Astrocyte (in vitro differentiated cells and primary cell): ENCODE results near the gene ULK4. TPM values are rescaled to one million over a fixed set of nuclear protein-coding genes. Genes with fewer than 3 reads are reported as not detected.

Experiments
- DNase-seq: peaks from one replicate; pipeline ENCODE4 v3.0.0-alpha.2; 2010; ENCODE audit warnings: low read depth
- FAIRE-seq: peaks from 2 replicates; lab custom pipeline; 2011; peaks lifted over from hg19 to GRCh38; lab: Jason Lieb, UNC
- H2AFZ ChIP-seq: 2 replicates; pipeline ENCODE4 v1.6.0; 2012; ENCODE audit warnings: low read depth, low read length, inconsistent platforms
- H3K27ac ChIP-seq: 2 replicates; pipeline ENCODE4 v1.5.1; 2011; ENCODE audit warnings: low read depth, low read length, inconsistent platforms
- H3K27me3 ChIP-seq: 2 replicates; pipeline ENCODE4 v1.6.0; 2011; ENCODE audit warnings: low read length, inconsistent platforms; ENCODE audit not compliant: insufficient read depth
- H3K36me3 ChIP-seq: 2 replicates; pipeline ENCODE4 v1.5.1; 2011; ENCODE audit warnings: low read length, inconsistent platforms; ENCODE audit not compliant: insufficient read depth
- H3K4me1 ChIP-seq: 2 replicates; pipeline ENCODE4 v1.5.1; 2011; ENCODE audit warnings: low read length, inconsistent platforms; ENCODE audit not compliant: insufficient read depth
- H3K4me2 ChIP-seq: 2 replicates; pipeline ENCODE4 v1.6.0; 2012; ENCODE audit warnings: low read length, inconsistent platforms
- H3K4me3 ChIP-seq: 2 replicates; pipeline ENCODE4 v1.5.1; 2011; ENCODE audit warnings: low read depth, mild to moderate bottlenecking, low read length, inconsistent platforms; ENCODE audit not compliant: insufficient read depth
- H3K79me2 ChIP-seq: 2 replicates; pipeline ENCODE4 v1.6.0; 2012; ENCODE audit warnings: mild to moderate bottlenecking, low read length, inconsistent platforms; ENCODE audit not compliant: insufficient read depth
- H3K9ac ChIP-seq: 2 replicates; pipeline ENCODE4 v1.6.0; 2012; ENCODE audit warnings: mild to moderate bottlenecking, low read length, inconsistent platforms
- H3K9me3 ChIP-seq: 2 replicates; pipeline ENCODE4 v1.5.1; 2012; ENCODE audit warnings: low read depth, mild to moderate bottlenecking, low read length, inconsistent platforms; ENCODE audit not compliant: insufficient read depth
- H4K20me1 ChIP-seq: 2 replicates; pipeline ENCODE4 v1.6.0; 2012; ENCODE audit warnings: low read length, inconsistent platforms; ENCODE audit not compliant: insufficient read depth
- H3K27ac Mint-ChIP-seq: one replicate; pipeline ENCODE4 v1.8.0; 2021; ENCODE audit warnings: mild to moderate bottlenecking, mixed read lengths; ENCODE audit not compliant: unreplicated experiment
- H3K27me3 Mint-ChIP-seq: one replicate; pipeline ENCODE4 v1.8.0; 2021; ENCODE audit warnings: low read depth, mixed read lengths; ENCODE audit not compliant: unreplicated experiment
- H3K36me3 Mint-ChIP-seq: one replicate; pipeline ENCODE4 v1.8.0; 2021; ENCODE audit warnings: low read depth, mixed read lengths; ENCODE audit not compliant: unreplicated experiment
- H3K4me1 Mint-ChIP-seq: one replicate; pipeline ENCODE4 v1.8.0; 2021; ENCODE audit warnings: low read depth, mixed read lengths; ENCODE audit not compliant: unreplicated experiment
- H3K4me3 Mint-ChIP-seq: one replicate; pipeline ENCODE4 v1.8.0; 2021; ENCODE audit warnings: mild to moderate bottlenecking, moderate library complexity, mixed read lengths; ENCODE audit not compliant: unreplicated experiment
- H3K9me3 Mint-ChIP-seq: one replicate; pipeline ENCODE4 v1.8.0; 2021; ENCODE audit warnings: mild to moderate bottlenecking, mixed read lengths; ENCODE audit not compliant: unreplicated experiment
- CTCF ChIP-seq: IDR thresholded peaks from 2 replicates; pipeline ENCODE4 v1.5.1; 2011; ENCODE audit warnings: low read depth, mild to moderate bottlenecking, inconsistent platforms, low read length, moderate library complexity; ENCODE audit not compliant: insufficient read depth
- EZH2 ChIP-seq: IDR thresholded peaks from 2 replicates; pipeline ENCODE4 v1.6.1; 2012; ENCODE audit warnings: mild to moderate bottlenecking, low read length, inconsistent platforms; ENCODE audit not compliant: insufficient read depth
- total RNA-seq: library from RNA; stranded (reverse); gene quantifications from 2 replicates; pipeline ENCODE4 v1.2.1, GENCODE V29; 2021

The ULK4 gene
- total RNA-seq, 1 donor from 2014 or later = 6.6 TPM

- Histone ChIP-seq H3K4me2 (no peak overlapping the region), H3K4me3 (no peak overlapping the region), H3K9ac (no peak overlapping the region), H3K36me3 (no peaks in the 10 kb centered on the region), H3K4me1 (no peaks in the 10 kb centered on the region), H4K20me1 (no peaks in the 10 kb centered on the region), H3K9me3 (peaks cover 6% of the 10 kb centered on the region), H3K79me2 (no peaks in the 10 kb centered on the region), H2AFZ (no peak overlapping the region), H3K27ac (no peak overlapping the region), H3K27me3 (no peaks in the 10 kb centered on the region)
- H3K27me3 Mint-ChIP-seq = no peaks in the 10 kb centered on the region
- FAIRE-seq = no peak
- no peak overlapping the region for H3K27ac Mint-ChIP-seq
- no peak for DNase-seq
- no peaks in the 10 kb centered on the region for H3K4me1 Mint-ChIP-seq
- H3K36me3 Mint-ChIP-seq = peaks cover 9% of the 10 kb centered on the region
- no peak for TF ChIP-seq EZH2
- no peak for TF ChIP-seq CTCF
- peaks cover 3% of the 10 kb centered on the region for H3K9me3 Mint-ChIP-seq
- H3K4me3 Mint-ChIP-seq = no peak overlapping the region
Observed at GRCh38 chr3:41662288-41662687, 299.6 kb downstream of the ULK4 start.

GRCh38 chr3:41661796-41662195 is 300.1 kb downstream of the ULK4 start:
- H3K27ac Mint-ChIP-seq = no peak overlapping the region
- Histone ChIP-seq H3K4me1 (no peaks in the 10 kb centered on the region), H3K9ac (no peak overlapping the region), H3K36me3 (no peaks in the 10 kb centered on the region), H3K4me2 (no peak overlapping the region), H3K27me3 (no peaks in the 10 kb centered on the region), H2AFZ (no peak overlapping the region), H3K27ac (no peak overlapping the region), H3K79me2 (no peaks in the 10 kb centered on the region), H3K4me3 (no peak overlapping the region), H4K20me1 (no peaks in the 10 kb centered on the region), H3K9me3 (peaks cover 6% of the 10 kb centered on the region)
- H3K4me3 Mint-ChIP-seq = no peak overlapping the region
- peaks cover 9% of the 10 kb centered on the region for H3K36me3 Mint-ChIP-seq
- no peak for FAIRE-seq
- no peaks in the 10 kb centered on the region for H3K4me1 Mint-ChIP-seq
- DNase-seq = no peak
- H3K27me3 Mint-ChIP-seq = no peaks in the 10 kb centered on the region
- peaks cover 3% of the 10 kb centered on the region for H3K9me3 Mint-ChIP-seq
- TF ChIP-seq EZH2 = no peak
- TF ChIP-seq CTCF = no peak

GRCh38 chr3:41660510-41660909 is 301.4 kb downstream of the ULK4 start:
- H3K9me3 Mint-ChIP-seq = no peaks in the 10 kb centered on the region

More at GRCh38 chr3:41660510-41660909, 301.4 kb downstream of the ULK4 start:
- H3K4me2 ChIP-seq = no peak overlapping the region
- Mint-ChIP-seq H3K36me3 (no peaks in the 10 kb centered on the region), H3K27me3 (no peaks in the 10 kb centered on the region), H3K4me1 (no peaks in the 10 kb centered on the region), H3K27ac (no peak overlapping the region), H3K4me3 (no peak overlapping the region)
- H3K79me2 ChIP-seq = no peaks in the 10 kb centered on the region
- no peak overlapping the region for H3K4me3 ChIP-seq
- no peaks in the 10 kb centered on the region for H3K36me3 ChIP-seq
- H3K27me3 ChIP-seq = no peaks in the 10 kb centered on the region
- H4K20me1 ChIP-seq = no peaks in the 10 kb centered on the region
- H2AFZ ChIP-seq = no peak overlapping the region
- H3K9ac ChIP-seq = no peak overlapping the region
- peaks cover 3% of the 10 kb centered on the region for H3K9me3 ChIP-seq
- no peak for DNase-seq
- no peak for TF ChIP-seq EZH2
- TF ChIP-seq CTCF = no peak
- no peak for FAIRE-seq
- H3K4me1 ChIP-seq = no peaks in the 10 kb centered on the region
- no peak overlapping the region for H3K27ac ChIP-seq
